ENCODE measurements around the gene PGBD4. TPM values are rescaled to one million over a fixed set of nuclear protein-coding genes. Genes with fewer than 3 reads are reported as not detected.

The PGBD4 gene
- total RNA-seq, 1 experiment from 2014 or later, result 1.1 TPM

GRCh38 chr15:34099914-34100313 lies 2.0 kb upstream of the PGBD4 start:
- Mint-ChIP-seq H3K27ac (no peak overlapping the region), H3K36me3 (peaks cover 8% of the 10 kb centered on the region), H3K4me3 (peak overlapping the region; percentile 29), H3K9me3 (no peaks in the 10 kb centered on the region), H3K27me3 (ENCODE audit: low read depth) (no peaks in the 10 kb centered on the region), H3K4me1 (peaks cover 11% of the 10 kb centered on the region)
- POLR2A ChIA-PET, result no interaction called here
- no peak for DNase-seq (ENCODE audit: low spot score)
- ATAC-seq, result no peak
- no peak for TF ChIP-seq ERG (CRISPR knock-in tag; IDR thresholded peaks at IDR 0.05)
- TF ChIP-seq, protein P1, sequence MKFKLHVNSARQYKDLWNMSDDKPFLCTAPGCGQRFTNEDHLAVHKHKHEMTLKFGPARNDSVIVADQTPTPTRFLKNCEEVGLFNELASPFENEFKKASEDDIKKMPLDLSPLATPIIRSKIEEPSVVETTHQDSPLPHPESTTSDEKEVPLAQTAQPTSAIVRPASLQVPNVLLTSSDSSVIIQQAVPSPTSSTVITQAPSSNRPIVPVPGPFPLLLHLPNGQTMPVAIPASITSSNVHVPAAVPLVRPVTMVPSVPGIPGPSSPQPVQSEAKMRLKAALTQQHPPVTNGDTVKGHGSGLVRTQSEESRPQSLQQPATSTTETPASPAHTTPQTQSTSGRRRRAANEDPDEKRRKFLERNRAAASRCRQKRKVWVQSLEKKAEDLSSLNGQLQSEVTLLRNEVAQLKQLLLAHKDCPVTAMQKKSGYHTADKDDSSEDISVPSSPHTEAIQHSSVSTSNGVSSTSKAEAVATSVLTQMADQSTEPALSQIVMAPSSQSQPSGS (CRISPR knock-in tag; IDR thresholded peaks at IDR 0.05; ENCODE audit: borderline replicate concordance, low read depth), result no peak
- TF ChIP-seq MAX (CRISPR knock-in tag; IDR thresholded peaks at IDR 0.05), result no peak
- TF ChIP-seq EMX1 (CRISPR knock-in tag; IDR thresholded peaks at IDR 0.05), result no peak
- TF ChIP-seq, protein P2, sequence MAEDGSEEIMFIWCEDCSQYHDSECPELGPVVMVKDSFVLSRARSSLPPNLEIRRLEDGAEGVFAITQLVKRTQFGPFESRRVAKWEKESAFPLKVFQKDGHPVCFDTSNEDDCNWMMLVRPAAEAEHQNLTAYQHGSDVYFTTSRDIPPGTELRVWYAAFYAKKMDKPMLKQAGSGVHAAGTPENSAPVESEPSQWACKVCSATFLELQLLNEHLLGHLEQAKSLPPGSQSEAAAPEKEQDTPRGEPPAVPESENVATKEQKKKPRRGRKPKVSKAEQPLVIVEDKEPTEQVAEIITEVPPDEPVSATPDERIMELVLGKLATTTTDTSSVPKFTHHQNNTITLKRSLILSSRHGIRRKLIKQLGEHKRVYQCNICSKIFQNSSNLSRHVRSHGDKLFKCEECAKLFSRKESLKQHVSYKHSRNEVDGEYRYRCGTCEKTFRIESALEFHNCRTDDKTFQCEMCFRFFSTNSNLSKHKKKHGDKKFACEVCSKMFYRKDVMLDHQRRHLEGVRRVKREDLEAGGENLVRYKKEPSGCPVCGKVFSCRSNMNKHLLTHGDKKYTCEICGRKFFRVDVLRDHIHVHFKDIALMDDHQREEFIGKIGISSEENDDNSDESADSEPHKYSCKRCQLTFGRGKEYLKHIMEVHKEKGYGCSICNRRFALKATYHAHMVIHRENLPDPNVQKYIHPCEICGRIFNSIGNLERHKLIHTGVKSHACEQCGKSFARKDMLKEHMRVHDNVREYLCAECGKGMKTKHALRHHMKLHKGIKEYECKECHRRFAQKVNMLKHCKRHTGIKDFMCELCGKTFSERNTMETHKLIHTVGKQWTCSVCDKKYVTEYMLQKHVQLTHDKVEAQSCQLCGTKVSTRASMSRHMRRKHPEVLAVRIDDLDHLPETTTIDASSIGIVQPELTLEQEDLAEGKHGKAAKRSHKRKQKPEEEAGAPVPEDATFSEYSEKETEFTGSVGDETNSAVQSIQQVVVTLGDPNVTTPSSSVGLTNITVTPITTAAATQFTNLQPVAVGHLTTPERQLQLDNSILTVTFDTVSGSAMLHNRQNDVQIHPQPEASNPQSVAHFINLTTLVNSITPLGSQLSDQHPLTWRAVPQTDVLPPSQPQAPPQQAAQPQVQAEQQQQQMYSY (CRISPR knock-in tag; IDR thresholded peaks at IDR 0.05), result no peak
- CTCF ChIA-PET, result no interaction called here

DNA sequence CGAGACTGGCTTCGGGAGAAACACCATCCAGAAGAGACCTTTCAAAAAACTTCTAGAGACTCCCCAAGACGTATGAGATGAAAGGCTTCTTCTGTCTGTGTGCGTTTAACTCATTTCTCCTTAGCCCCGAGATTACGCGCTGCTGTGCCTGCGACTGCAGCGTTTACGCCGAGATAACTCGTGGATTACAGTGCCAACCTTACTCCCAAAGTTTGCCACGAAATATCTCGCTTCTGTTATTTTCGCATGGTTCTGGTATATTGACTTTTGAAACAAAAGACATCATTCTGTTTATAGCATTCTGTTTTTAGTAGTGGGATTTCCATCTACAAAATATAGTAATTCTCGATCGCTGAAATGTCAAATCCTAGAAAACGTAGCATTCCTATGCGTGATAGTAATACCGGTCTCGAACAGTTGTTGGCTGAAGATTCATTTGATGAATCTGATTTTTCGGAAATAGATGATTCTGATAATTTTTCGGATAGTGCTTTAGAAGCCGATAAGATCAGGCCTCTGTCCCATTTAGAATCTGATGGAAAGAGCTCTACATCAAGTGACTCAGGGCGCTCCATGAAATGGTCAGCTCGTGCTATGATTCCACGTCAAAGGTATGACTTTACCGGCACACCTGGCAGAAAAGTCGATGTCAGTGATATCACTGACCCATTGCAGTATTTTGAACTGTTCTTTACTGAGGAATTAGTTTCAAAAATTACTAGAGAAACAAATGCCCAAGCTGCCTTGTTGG lies 467 bp downstream of the PGBD4 start:
- DNase-seq (ENCODE audit: low spot score), result no peak
- TF ChIP-seq NFATC4 (CRISPR knock-in tag; IDR thresholded peaks at IDR 0.05) (no peak), HMGA2 (CRISPR knock-in tag; IDR thresholded peaks at IDR 0.05) (no peak), FOXK1 (CRISPR knock-in tag; IDR thresholded peaks at IDR 0.05) (no peak), ZNF263 (CRISPR knock-in tag; IDR thresholded peaks at IDR 0.05; ENCODE audit: low read depth) (no peak), HMGXB4 (CRISPR knock-in tag; IDR thresholded peaks at IDR 0.05) (no peak), NFYB (CRISPR knock-in tag; conservative IDR thresholded peaks at IDR 0.05; ENCODE audit: low read depth) (peak; percentile 16; the same call in 1 of the 2 replicates)
- TF ChIP-seq, protein P3, sequence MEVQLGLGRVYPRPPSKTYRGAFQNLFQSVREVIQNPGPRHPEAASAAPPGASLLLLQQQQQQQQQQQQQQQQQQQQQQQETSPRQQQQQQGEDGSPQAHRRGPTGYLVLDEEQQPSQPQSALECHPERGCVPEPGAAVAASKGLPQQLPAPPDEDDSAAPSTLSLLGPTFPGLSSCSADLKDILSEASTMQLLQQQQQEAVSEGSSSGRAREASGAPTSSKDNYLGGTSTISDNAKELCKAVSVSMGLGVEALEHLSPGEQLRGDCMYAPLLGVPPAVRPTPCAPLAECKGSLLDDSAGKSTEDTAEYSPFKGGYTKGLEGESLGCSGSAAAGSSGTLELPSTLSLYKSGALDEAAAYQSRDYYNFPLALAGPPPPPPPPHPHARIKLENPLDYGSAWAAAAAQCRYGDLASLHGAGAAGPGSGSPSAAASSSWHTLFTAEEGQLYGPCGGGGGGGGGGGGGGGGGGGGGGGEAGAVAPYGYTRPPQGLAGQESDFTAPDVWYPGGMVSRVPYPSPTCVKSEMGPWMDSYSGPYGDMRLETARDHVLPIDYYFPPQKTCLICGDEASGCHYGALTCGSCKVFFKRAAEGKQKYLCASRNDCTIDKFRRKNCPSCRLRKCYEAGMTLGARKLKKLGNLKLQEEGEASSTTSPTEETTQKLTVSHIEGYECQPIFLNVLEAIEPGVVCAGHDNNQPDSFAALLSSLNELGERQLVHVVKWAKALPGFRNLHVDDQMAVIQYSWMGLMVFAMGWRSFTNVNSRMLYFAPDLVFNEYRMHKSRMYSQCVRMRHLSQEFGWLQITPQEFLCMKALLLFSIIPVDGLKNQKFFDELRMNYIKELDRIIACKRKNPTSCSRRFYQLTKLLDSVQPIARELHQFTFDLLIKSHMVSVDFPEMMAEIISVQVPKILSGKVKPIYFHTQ (CRISPR knock-in tag; IDR thresholded peaks at IDR 0.05), result no peak
- peaks cover 5% of the 10 kb centered on the region for H3K36me3 Mint-ChIP-seq
- ChIA-PET POLR2A (interaction anchor here (0.7 to 1.2 kb wide), 5 partner anchors 8 to 265 kb away, joined by 3 read pairs; partner anchors contain the start of genes KATNBL1, LPCAT4, NOP10 and NUTM1), CTCF (interaction anchor here (1.1 to 1.5 kb wide), 3 partner anchors 8 to 122 kb away, joined by 3 to 15 read pairs (median 10); partner anchors contain the start of genes EMC4 and KATNBL1)
- peaks cover 11% of the 10 kb centered on the region for H3K4me1 Mint-ChIP-seq
- ATAC-seq, result peak; percentile 27
- no peaks in the 10 kb centered on the region for H3K9me3 Mint-ChIP-seq
- H3K4me3 Mint-ChIP-seq, result peak overlapping the region; percentile 99
- H3K27me3 Mint-ChIP-seq (ENCODE audit: low read depth), result no peaks in the 10 kb centered on the region
- peak overlapping the region; percentile 95 for H3K27ac Mint-ChIP-seq

Measured in WTC11 (cell line).